ENCODE measurements around the gene SLC12A7. TPM values are rescaled to one million over a fixed set of nuclear protein-coding genes. Genes with fewer than 3 reads are reported as not detected.
A peak's percentile ranks its signal among the peaks of the same experiment; 100 is the strongest.

SLC12A7 gene
- total RNA-seq, 1 experiment from 2014 or later: 6.3 TPM

- ChIA-PET CTCF (interaction anchor here (0.5 to 1.8 kb wide), 16 partner anchors 8 to 225 kb away, joined by 3 to 8 read pairs (median 4); no protein-coding TSS in a partner anchor), POLR2A (interaction anchor here (0.6 kb wide), 1 partner anchor 28 kb away, joined by 3 read pairs; no protein-coding TSS in a partner anchor)
- Mint-ChIP-seq H3K4me1 (ENCODE audit: insufficient read depth, unreplicated experiment) (no peaks in the 10 kb centered on the region), H3K9me3 (ENCODE audit: unreplicated experiment) (no peaks in the 10 kb centered on the region), H3K27ac (ENCODE audit: low read depth, unreplicated experiment) (no peak overlapping the region), H3K27me3 (ENCODE audit: insufficient read depth, unreplicated experiment) (peaks cover 19% of the 10 kb centered on the region), H3K36me3 (ENCODE audit: insufficient read depth, unreplicated experiment) (no peaks in the 10 kb centered on the region), H3K4me3 (ENCODE audit: unreplicated experiment) (no peak overlapping the region)
- DNase-seq (ENCODE audit: unreplicated experiment): no peak
- no peak for TF ChIP-seq CTCF (IDR thresholded peaks at IDR 0.05; ENCODE audit: unreplicated experiment)
- intact Hi-C loops (cut with micrococcal nuclease): loop anchor here (1.0 kb wide), 2 partner anchors 207 to 218 kb away; no protein-coding TSS in a partner anchor
- BruUV-seq (replicated peaks): no TSS peak
These were observed 28.9 kb upstream of the SLC12A7 start for GRCh38 chr5:1140818-1141189.

GRCh38 chr5:1140171-1140817 is 28.4 kb upstream of the SLC12A7 start:
- intact Hi-C loops (cut with micrococcal nuclease): loop anchor here (1.0 kb wide), 2 partner anchors 206 to 217 kb away; no protein-coding TSS in a partner anchor

DNA sequence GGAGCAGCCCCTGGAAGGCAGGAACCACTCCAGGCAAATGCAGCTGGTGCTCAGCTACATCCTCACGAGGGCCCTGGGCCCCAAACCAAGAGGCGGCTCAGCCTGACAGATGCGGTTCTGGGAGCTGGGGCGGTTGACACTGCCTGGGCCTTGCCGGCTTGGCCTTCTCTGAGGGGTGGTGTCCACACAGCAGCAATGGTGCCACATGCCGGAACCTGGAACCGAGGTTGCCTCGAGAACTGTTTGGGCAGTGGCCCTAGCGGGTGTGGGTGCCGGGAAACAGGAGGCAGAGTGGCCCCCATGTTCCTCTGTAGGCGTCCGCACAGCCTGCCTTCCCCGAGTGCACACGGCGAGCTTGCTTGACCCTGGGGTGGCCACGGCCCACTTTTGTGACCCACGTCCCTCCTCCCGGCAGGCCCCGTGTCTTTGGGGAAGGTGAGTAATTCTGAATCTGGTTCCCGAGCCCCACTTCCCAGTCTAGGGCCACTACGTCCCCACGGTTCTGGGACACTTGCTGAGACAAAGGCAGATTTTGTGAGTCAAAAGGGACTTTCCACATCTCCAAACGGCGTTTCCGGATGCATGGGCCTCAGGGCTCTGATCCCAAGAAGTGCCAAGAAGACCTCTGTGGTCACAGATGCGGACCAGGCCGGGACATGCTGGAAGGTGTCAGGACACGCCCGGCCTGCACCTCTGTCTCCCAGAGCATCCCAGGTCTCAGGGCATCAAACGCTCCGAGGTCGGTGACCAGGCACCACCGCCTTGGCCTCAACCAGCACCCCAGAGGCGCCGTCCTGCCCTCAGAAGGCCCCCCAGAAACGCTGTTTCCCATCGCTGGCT is 27.7 kb upstream of the SLC12A7 start:
- Mint-ChIP-seq H3K4me1 (ENCODE audit: insufficient read depth, unreplicated experiment) (no peaks in the 10 kb centered on the region), H3K4me3 (ENCODE audit: unreplicated experiment) (no peak overlapping the region), H3K9me3 (ENCODE audit: unreplicated experiment) (no peaks in the 10 kb centered on the region), H3K36me3 (ENCODE audit: insufficient read depth, unreplicated experiment) (no peaks in the 10 kb centered on the region), H3K27me3 (ENCODE audit: insufficient read depth, unreplicated experiment) (peaks cover 19% of the 10 kb centered on the region), H3K27ac (ENCODE audit: low read depth, unreplicated experiment) (no peak overlapping the region)
- intact Hi-C loops (cut with micrococcal nuclease): loop anchor here (1.0 kb wide), 2 partner anchors 205 to 216 kb away; no protein-coding TSS in a partner anchor
- no peak for TF ChIP-seq CTCF (IDR thresholded peaks at IDR 0.05; ENCODE audit: unreplicated experiment)
- ChIA-PET CTCF (interaction anchor here (0.5 to 1.8 kb wide), 9 partner anchors 10 to 1401 kb away, joined by 3 to 6 read pairs (median 3); no protein-coding TSS in a partner anchor), POLR2A (no interaction called here)
- DNase-seq (ENCODE audit: unreplicated experiment): peak; percentile 50
- BruUV-seq (replicated peaks): no TSS peak

More at GRCh38 chr5:1140171-1140817, 28.4 kb upstream of the SLC12A7 start:
- TF ChIP-seq CTCF (IDR thresholded peaks at IDR 0.05; ENCODE audit: unreplicated experiment): peak; percentile 62
- CTCF ChIA-PET: interaction anchor here (0.6 to 1.8 kb wide), 18 partner anchors 9 to 470 kb away, joined by 3 to 8 read pairs (median 4); no protein-coding TSS in a partner anchor
- POLR2A ChIA-PET: no interaction called here
- Mint-ChIP-seq H3K4me1 (ENCODE audit: insufficient read depth, unreplicated experiment) (no peaks in the 10 kb centered on the region), H3K9me3 (ENCODE audit: unreplicated experiment) (no peaks in the 10 kb centered on the region), H3K27me3 (ENCODE audit: insufficient read depth, unreplicated experiment) (peaks cover 19% of the 10 kb centered on the region), H3K4me3 (ENCODE audit: unreplicated experiment) (no peak overlapping the region), H3K36me3 (ENCODE audit: insufficient read depth, unreplicated experiment) (no peaks in the 10 kb centered on the region), H3K27ac (ENCODE audit: low read depth, unreplicated experiment) (no peak overlapping the region)
- BruUV-seq (replicated peaks): no TSS peak
- DNase-seq (ENCODE audit: unreplicated experiment): peak; percentile 67

Measured in MCF 10A (cell line).